ENCODE results near the gene UBTF.
A peak's percentile ranks its signal among the peaks of the same experiment; 100 is the strongest.

Gene UBTF

DNA sequence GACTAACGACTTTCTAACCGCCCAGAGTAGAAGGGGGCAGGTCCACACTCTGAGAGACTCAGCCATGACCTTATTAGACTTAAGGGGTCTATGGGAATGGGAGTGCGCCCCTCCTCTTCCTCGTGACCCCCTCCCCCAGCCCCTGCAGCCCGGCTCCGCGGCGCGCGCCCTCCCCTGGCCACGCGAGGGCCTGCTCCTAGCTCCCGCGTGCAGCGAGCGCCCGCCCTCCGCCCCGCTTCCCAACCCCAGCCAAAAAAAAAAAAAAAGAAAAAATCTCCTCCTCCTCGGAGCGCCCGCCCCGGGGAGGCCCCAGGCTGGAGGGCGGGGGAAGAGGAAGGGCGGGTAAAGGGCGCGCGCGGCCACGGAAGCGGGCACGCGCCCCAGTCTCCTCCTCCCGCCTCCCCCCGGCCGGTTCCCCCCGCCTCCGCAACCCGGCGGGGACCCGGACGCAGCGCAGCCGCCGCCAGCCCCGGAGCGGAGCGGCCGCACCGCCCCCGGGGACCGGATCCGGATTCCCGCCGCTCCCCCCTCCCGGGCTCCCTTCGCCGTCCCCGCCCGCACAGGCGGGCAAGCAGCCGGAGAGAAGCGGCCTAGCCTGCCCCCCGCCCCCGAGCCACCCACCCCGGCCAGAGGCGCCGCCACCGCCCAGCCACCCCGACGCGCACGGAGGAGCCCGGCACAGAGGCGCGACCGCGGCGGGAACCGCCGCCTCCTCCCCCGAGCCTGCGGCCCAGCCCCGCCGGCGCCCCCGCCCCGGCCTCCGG lies 949 bp downstream of the UBTF start:
- TF ChIP-seq, protein P1, sequence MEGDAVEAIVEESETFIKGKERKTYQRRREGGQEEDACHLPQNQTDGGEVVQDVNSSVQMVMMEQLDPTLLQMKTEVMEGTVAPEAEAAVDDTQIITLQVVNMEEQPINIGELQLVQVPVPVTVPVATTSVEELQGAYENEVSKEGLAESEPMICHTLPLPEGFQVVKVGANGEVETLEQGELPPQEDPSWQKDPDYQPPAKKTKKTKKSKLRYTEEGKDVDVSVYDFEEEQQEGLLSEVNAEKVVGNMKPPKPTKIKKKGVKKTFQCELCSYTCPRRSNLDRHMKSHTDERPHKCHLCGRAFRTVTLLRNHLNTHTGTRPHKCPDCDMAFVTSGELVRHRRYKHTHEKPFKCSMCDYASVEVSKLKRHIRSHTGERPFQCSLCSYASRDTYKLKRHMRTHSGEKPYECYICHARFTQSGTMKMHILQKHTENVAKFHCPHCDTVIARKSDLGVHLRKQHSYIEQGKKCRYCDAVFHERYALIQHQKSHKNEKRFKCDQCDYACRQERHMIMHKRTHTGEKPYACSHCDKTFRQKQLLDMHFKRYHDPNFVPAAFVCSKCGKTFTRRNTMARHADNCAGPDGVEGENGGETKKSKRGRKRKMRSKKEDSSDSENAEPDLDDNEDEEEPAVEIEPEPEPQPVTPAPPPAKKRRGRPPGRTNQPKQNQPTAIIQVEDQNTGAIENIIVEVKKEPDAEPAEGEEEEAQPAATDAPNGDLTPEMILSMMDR (conservative IDR thresholded peaks at IDR 0.05), result peak; percentile 72
- no peak for TF ChIP-seq ZFX (IDR thresholded peaks at IDR 0.05)
- peak overlapping the region; percentile 96 for H3K27ac ChIP-seq

DNA sequence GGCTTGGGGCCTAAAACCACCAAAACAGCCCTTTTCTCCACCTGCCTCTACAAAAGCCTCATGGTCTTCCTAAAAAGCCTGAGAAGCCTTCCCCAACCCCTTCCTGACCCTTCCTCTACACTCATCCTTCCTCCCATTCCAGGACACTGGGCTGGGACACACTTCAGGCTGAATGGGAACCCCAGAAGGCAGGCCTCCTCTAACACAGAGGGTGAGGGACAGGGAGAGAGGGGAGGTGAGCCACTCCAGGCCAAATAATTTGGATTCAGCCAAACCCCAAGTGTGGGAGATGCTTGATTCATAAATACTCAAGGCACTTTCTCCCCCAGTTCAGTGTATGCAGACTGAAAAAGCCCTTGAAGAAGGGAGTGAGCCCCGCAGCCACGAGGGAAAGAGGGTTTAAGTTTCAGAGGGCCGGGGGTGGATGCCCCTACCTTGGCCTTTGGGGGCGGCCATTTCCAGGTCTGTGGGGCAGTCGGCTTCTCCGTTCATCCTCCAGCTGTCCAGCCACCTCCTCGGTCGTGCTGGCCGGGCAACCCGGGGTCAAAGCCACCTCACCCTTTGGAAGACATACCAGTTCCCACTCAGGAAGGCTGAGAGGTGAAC lies 1.6 kb downstream of the UBTF start:
- TF ChIP-seq ZFX (IDR thresholded peaks at IDR 0.05), result no peak
- TF ChIP-seq, protein P1 (conservative IDR thresholded peaks at IDR 0.05), result no peak
- H3K27ac ChIP-seq, result peak overlapping the region; percentile 96

- no peak for TF ChIP-seq ZFX (IDR thresholded peaks at IDR 0.05)
- TF ChIP-seq, protein P1 (conservative IDR thresholded peaks at IDR 0.05), result no peak
- H3K27ac ChIP-seq, result no peak overlapping the region; the same call in 1 of the 2 replicates
Observed at GRCh38 chr17:44216694-44217093, 2.8 kb downstream of the UBTF start.

DNA sequence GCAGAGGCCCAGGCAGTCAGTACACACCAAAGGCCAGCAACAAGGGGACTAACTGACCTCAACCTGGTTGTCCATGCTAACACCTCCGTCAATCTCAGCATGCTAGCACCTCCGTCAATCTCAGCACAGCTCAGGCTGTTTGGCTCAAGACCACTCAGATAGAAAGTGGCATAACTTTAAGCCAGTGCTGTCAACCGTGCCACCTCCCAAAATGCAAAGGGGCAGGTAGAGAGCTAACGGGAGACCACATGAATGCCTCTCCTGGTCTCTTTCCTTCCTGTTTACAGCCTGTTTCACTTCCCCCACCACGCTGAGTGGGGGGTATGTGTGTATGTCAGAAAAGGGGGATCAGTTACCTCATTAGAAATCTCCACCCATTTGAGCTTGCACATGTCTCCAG lies 3.3 kb downstream of the UBTF start:
- no peak overlapping the region for H3K27ac ChIP-seq
- no peak for TF ChIP-seq ZFX (IDR thresholded peaks at IDR 0.05)
- TF ChIP-seq, protein P1 (conservative IDR thresholded peaks at IDR 0.05), result no peak

DNA sequence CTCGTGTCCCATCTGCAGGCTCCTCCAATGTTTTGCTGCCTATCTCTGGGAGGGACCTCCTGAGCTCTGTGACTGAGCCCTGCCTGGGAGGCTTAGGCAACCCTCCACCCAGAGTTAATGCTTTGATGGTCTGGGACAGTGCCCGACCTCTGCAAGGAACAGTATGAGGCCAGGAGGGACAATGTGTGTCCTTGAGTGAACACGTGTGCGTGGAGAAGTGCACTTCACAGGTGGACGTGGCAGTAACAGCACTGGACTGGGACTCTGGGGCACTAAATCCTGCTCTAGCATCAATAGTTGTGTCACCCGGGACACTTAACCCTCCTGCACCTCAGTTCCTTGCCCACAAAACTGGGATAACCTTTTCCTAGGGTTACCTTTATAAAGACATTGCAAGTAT lies 4.6 kb downstream of the UBTF start:
- no peak overlapping the region for H3K27ac ChIP-seq

GRCh38 chr17:44214230-44214494 lies 5.3 kb downstream of the UBTF start:
- no peak overlapping the region for H3K27ac ChIP-seq
- TF ChIP-seq ZFX (IDR thresholded peaks at IDR 0.05), result no peak
- TF ChIP-seq, protein P1 (conservative IDR thresholded peaks at IDR 0.05), result no peak

More for the DNA sequence above, 4.6 kb downstream of the UBTF start:
- TF ChIP-seq, protein P1 (conservative IDR thresholded peaks at IDR 0.05), result no peak
- TF ChIP-seq ZFX (IDR thresholded peaks at IDR 0.05), result no peak

GRCh38 chr17:44213403-44214229 lies 5.9 kb downstream of the UBTF start:
- no peak overlapping the region for H3K27ac ChIP-seq
- TF ChIP-seq, protein P1 (conservative IDR thresholded peaks at IDR 0.05), result no peak
- no peak for TF ChIP-seq ZFX (IDR thresholded peaks at IDR 0.05)
